Breast epithelium (tissue), 4 donors: Measurements from ENCODE around the gene CFAP70. TPM values are rescaled to one million over a fixed set of nuclear protein-coding genes. Genes with fewer than 3 reads are reported as not detected.

Source experiments
- DNase-seq, 2 donors: peaks; one replicate each; pipeline ENCODE4 v3.0.0-alpha.2; 2019; ENCODE audit warnings: low spot score in 2 of 2
- H3K27ac ChIP-seq, 2 donors: fragments of 200-600 bp; sonication (generic) in 1 of 2; one replicate each; pipeline ENCODE4 v1.5.1; 2016 to 2019; ENCODE audit warnings: mild to moderate bottlenecking in 1 of 2
- H3K27me3 ChIP-seq, 2 donors: fragments of 200-600 bp; sonication (generic) in 1 of 2; one replicate each; pipeline versions ENCODE4 v1.5.1 to v1.6.0; 2017 to 2019; ENCODE audit warnings: control low read depth in 1 of 2, mild to moderate bottlenecking in 1 of 2
- H3K36me3 ChIP-seq: fragments of 200-600 bp; one replicate; pipeline ENCODE4 v1.5.1; 2019
- H3K4me1 ChIP-seq, 2 donors: fragments of 200-600 bp; sonication (generic); one replicate each; pipeline ENCODE4 v1.5.1; 2016 to 2019; ENCODE audit warnings: control low read depth in 1 of 2
- H3K4me3 ChIP-seq, 3 donors: fragments of 200-600 bp; sonication (generic); 1 replicate in 2 of 3; 2 replicates in 1 of 3; pipeline ENCODE4 v1.5.1; 2016 to 2019; ENCODE audit warnings: mild to moderate bottlenecking in 3 of 3, moderate library complexity in 2 of 3
- H3K9me3 ChIP-seq, 2 donors: fragments of 200-600 bp; sonication (generic) in 1 of 2; one replicate each; pipeline ENCODE4 v1.5.1; 2016 to 2019; ENCODE audit warnings: control low read depth in 1 of 2
- POLR2A ChIP-seq: fragments of 450-650 bp; IDR thresholded peaks from one replicate; pipeline ENCODE4 v1.6.1; 2016; ENCODE audit warnings: antibody characterized with exemption, mild to moderate bottlenecking, moderate library complexity
- POLR2AphosphoS5 ChIP-seq, 3 donors: sonication (generic); formaldehyde crosslinking; IDR thresholded peaks; one replicate each; pipeline ENCODE4 v1.6.1; 2017; ENCODE audit warnings: antibody characterized with exemption in 3 of 3
- intact Hi-C: fragments of 100-400 bp; cut with DNase I; formaldehyde crosslinking; loops from one replicate; pipeline ENCODE4 v1.15.1; 2023; ENCODE audit warnings: low total_unique reads
- total RNA-seq, 3 donors: library from RNA; depleted of rRNA; stranded (reverse); fragments of >200 nt; gene quantifications; one replicate each; pipeline ENCODE4 v1.1.0, GENCODE V29; 2016
- TF ChIP-seq, protein P1 (sequence below), 3 donors: fragments of 450-650 bp; IDR thresholded peaks; one replicate each; pipeline ENCODE4 v1.5.1; 2016 to 2017; ENCODE audit warnings: antibody characterized with exemption in 3 of 3, mild to moderate bottlenecking in 3 of 3, moderate library complexity in 3 of 3

Gene CFAP70
- total RNA-seq, 3 donors from 2014 or later: 7.8 to 10.4 (median 9.2) TPM

GRCh38 chr10:73226663-73227062 lies 132.0 kb downstream of the CFAP70 start:
- Histone ChIP-seq H3K4me3 (no peak overlapping the region), H3K27me3 (no peaks in the 10 kb centered on the region), H3K36me3 (no peaks in the 10 kb centered on the region), H3K9me3 (no peaks in the 10 kb centered on the region), H3K27ac (no peak overlapping the region), H3K4me1 (no peaks in the 10 kb centered on the region)
- TF ChIP-seq, protein P1, sequence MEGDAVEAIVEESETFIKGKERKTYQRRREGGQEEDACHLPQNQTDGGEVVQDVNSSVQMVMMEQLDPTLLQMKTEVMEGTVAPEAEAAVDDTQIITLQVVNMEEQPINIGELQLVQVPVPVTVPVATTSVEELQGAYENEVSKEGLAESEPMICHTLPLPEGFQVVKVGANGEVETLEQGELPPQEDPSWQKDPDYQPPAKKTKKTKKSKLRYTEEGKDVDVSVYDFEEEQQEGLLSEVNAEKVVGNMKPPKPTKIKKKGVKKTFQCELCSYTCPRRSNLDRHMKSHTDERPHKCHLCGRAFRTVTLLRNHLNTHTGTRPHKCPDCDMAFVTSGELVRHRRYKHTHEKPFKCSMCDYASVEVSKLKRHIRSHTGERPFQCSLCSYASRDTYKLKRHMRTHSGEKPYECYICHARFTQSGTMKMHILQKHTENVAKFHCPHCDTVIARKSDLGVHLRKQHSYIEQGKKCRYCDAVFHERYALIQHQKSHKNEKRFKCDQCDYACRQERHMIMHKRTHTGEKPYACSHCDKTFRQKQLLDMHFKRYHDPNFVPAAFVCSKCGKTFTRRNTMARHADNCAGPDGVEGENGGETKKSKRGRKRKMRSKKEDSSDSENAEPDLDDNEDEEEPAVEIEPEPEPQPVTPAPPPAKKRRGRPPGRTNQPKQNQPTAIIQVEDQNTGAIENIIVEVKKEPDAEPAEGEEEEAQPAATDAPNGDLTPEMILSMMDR (IDR thresholded peaks at IDR 0.05): no peak
- TF ChIP-seq POLR2A (no peak), POLR2AphosphoS5 (IDR thresholded peaks at IDR 0.05) (no peak)
- DNase-seq: no peak
- intact Hi-C loops: no loop called here

GRCh38 chr10:73225518-73225917 lies 133.1 kb downstream of the CFAP70 start:
- Histone ChIP-seq H3K27ac (no peak overlapping the region), H3K36me3 (no peaks in the 10 kb centered on the region), H3K9me3 (no peaks in the 10 kb centered on the region), H3K4me1 (no peaks in the 10 kb centered on the region), H3K4me3 (no peak overlapping the region), H3K27me3 (no peaks in the 10 kb centered on the region)
- DNase-seq: no peak
- no peak for TF ChIP-seq POLR2A
- TF ChIP-seq POLR2AphosphoS5 (IDR thresholded peaks at IDR 0.05): no peak
- intact Hi-C loops: no loop called here

- Histone ChIP-seq H3K27ac (no peak overlapping the region), H3K4me1 (no peaks in the 10 kb centered on the region), H3K27me3 (no peaks in the 10 kb centered on the region), H3K4me3 (no peak overlapping the region), H3K36me3 (no peaks in the 10 kb centered on the region), H3K9me3 (no peaks in the 10 kb centered on the region)
- no peak for DNase-seq
- TF ChIP-seq, protein P1 (IDR thresholded peaks at IDR 0.05): no peak
- TF ChIP-seq POLR2AphosphoS5 (IDR thresholded peaks at IDR 0.05): no peak
- TF ChIP-seq POLR2A: no peak
- intact Hi-C loops: no loop called here
These were observed 137.7 kb downstream of the CFAP70 start for GRCh38 chr10:73220989-73221388.

- no peaks in the 10 kb centered on the region for H3K9me3 ChIP-seq
- no peak for DNase-seq
- H3K27me3 ChIP-seq: no peaks in the 10 kb centered on the region
- H3K27ac ChIP-seq: no peak overlapping the region
- H3K4me1 ChIP-seq: no peaks in the 10 kb centered on the region
- H3K36me3 ChIP-seq: no peaks in the 10 kb centered on the region
- intact Hi-C loops: no loop called here
- TF ChIP-seq POLR2AphosphoS5 (IDR thresholded peaks at IDR 0.05): no peak
- TF ChIP-seq POLR2A: no peak
- TF ChIP-seq, protein P1 (IDR thresholded peaks at IDR 0.05): no peak
- no peak overlapping the region for H3K4me3 ChIP-seq
These were observed 139.3 kb downstream of the CFAP70 start for GRCh38 chr10:73219384-73219783.

DNA sequence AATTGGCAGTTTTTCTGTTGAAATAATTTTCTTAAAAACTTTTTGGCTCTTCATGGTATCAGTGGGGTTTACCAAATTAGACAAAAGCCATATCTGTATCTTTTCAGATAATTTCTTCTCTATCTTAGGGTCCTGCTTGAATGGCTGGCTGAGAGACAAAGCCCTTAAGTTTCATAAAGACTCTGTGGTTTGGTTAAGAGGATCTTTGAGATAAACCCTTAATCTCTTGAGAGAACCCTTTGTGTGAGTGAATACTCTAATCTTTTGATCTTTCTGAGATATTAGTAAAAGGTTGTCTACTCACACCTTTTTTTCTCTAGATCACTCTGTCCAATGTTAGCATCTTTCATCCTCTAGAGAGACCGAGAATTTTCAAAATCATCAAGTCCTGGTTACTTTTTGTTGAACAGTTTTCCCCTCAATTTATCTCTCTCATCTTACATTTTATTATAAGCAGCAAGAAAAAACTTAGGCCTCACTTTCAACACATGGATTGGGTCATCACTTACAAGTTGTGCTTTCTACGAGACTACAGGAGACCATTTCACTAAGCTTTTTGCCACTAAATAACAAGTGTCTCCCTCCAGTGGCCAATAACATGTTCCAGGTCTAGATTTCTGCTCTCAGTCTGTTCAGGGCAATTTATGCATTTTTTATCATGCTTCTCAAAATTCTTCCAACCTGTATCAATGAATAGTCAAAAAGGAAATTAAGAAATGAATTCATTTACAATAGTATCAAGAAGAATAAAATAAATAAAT lies 140.1 kb downstream of the CFAP70 start:
- H3K27ac ChIP-seq: no peak overlapping the region
- H3K4me3 ChIP-seq: no peak overlapping the region
- TF ChIP-seq POLR2AphosphoS5 (IDR thresholded peaks at IDR 0.05): no peak
- no peaks in the 10 kb centered on the region for H3K36me3 ChIP-seq
- intact Hi-C loops: no loop called here
- no peak for DNase-seq
- no peaks in the 10 kb centered on the region for H3K27me3 ChIP-seq
- H3K4me1 ChIP-seq: no peaks in the 10 kb centered on the region
- no peaks in the 10 kb centered on the region for H3K9me3 ChIP-seq

DNA sequence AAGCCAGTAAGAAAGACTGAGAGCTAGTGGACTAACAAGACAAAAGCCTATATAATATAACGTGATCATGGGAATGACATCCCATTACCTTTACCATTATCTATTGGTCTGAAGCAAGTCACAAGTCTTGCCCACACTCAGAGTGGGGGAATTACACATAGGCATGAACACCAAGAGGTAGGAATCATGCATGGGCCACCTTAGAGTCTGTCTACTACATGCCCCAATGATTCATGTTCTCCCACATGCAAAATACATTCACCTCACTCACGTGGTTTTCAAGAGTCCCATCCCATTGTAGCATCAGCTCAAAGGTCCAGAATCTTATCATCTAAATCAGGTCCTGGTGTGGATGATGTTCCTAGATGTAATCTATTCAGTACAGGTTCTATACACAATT lies 141.0 kb downstream of the CFAP70 start:
- intact Hi-C loops: no loop called here
- TF ChIP-seq, protein P1 (IDR thresholded peaks at IDR 0.05): no peak
- no peak for TF ChIP-seq POLR2AphosphoS5 (IDR thresholded peaks at IDR 0.05)

More for the DNA sequence above, 141.0 kb downstream of the CFAP70 start:
- Histone ChIP-seq H3K36me3 (no peaks in the 10 kb centered on the region), H3K4me3 (no peak overlapping the region), H3K27ac (no peak overlapping the region), H3K27me3 (no peaks in the 10 kb centered on the region), H3K9me3 (no peaks in the 10 kb centered on the region), H3K4me1 (no peaks in the 10 kb centered on the region)
- DNase-seq: no peak
